Measurements from ENCODE around the gene EIPR1.

Gene EIPR1

GRCh38 chr2:3243804-3244203 is 133.8 kb downstream of the EIPR1 start:
- no peak for DNase-seq

GRCh38 chr2:3242747-3243369 is 134.8 kb downstream of the EIPR1 start:
- no peak for DNase-seq

GRCh38 chr2:3241971-3242746 is 135.5 kb downstream of the EIPR1 start:
- DNase-seq, result no peak

GRCh38 chr2:3238951-3239841 is 138.4 kb downstream of the EIPR1 start:
- DNase-seq, result no peak

GRCh38 chr2:3236300-3237045 is 141.1 kb downstream of the EIPR1 start:
- no peak for DNase-seq

- no peak for DNase-seq
These were observed 143.7 kb downstream of the EIPR1 start for GRCh38 chr2:3233877-3234276.

- no peak for DNase-seq
These were observed 148.4 kb downstream of the EIPR1 start for GRCh38 chr2:3229221-3229620.

- no peak for DNase-seq
These were observed 152.9 kb downstream of the EIPR1 start for GRCh38 chr2:3224681-3225080.

GRCh38 chr2:3223080-3223923 is 154.3 kb downstream of the EIPR1 start:
- DNase-seq, result no peak

- DNase-seq, result no peak
These were observed 155.0 kb downstream of the EIPR1 start for GRCh38 chr2:3222636-3223035.

- no peak for DNase-seq
These were observed 158.1 kb downstream of the EIPR1 start for GRCh38 chr2:3219536-3219935.

GRCh38 chr2:3217646-3218045 is 160.0 kb downstream of the EIPR1 start:
- no peak for DNase-seq

GRCh38 chr2:3216841-3217495 is 160.7 kb downstream of the EIPR1 start:
- no peak for DNase-seq

GRCh38 chr2:3214806-3215404 is 162.7 kb downstream of the EIPR1 start:
- DNase-seq, result no peak

GRCh38 chr2:3214065-3214464 is 163.6 kb downstream of the EIPR1 start:
- no peak for DNase-seq

GRCh38 chr2:3212984-3213383 is 164.6 kb downstream of the EIPR1 start:
- DNase-seq, result no peak

- no peak for DNase-seq
These were observed 165.6 kb downstream of the EIPR1 start for GRCh38 chr2:3212061-3212362.

- DNase-seq, result no peak
These were observed 166.2 kb downstream of the EIPR1 start for GRCh38 chr2:3211256-3212060.

- DNase-seq, result no peak
These were observed 167.4 kb downstream of the EIPR1 start for GRCh38 chr2:3210257-3210656.

GRCh38 chr2:3209258-3209657 is 168.4 kb downstream of the EIPR1 start:
- no peak for DNase-seq
